ENCODE data around the gene PEAK1.
A peak's percentile ranks its signal among the peaks of the same experiment; 100 is the strongest.

Gene PEAK1

DNA sequence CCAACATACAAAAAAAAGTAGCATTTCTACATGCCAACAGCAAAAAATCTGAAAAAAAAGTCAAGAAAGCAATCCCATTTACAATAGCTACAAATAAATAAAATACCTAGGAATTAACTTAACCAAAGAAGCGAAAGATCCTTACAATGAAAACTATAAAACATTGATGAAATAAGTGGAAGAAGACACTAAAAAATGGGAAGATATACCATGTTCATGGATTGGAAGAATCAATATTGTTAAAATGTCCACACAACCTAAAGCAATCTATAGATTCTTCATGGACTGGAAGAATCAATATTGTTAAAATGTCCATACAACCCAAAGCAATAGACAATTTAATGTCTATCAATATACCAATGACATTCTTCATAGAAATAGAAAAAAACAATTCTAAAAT is 21.0 kb downstream of the PEAK1 start:
- peak; percentile 99 for TF ChIP-seq ZNF248 (tag by site-specific recombination; IDR thresholded peaks at IDR 0.05)
- TF ChIP-seq MYNN (tag by site-specific recombination; IDR thresholded peaks at IDR 0.05; ENCODE audit: borderline replicate concordance), result no peak
- TF ChIP-seq ZNF561 (tag by site-specific recombination; IDR thresholded peaks at IDR 0.05; ENCODE audit: borderline replicate concordance), result no peak
- no peak for TF ChIP-seq ZNF660 (tag by site-specific recombination; IDR thresholded peaks at IDR 0.05)
- TF ChIP-seq, protein P1, sequence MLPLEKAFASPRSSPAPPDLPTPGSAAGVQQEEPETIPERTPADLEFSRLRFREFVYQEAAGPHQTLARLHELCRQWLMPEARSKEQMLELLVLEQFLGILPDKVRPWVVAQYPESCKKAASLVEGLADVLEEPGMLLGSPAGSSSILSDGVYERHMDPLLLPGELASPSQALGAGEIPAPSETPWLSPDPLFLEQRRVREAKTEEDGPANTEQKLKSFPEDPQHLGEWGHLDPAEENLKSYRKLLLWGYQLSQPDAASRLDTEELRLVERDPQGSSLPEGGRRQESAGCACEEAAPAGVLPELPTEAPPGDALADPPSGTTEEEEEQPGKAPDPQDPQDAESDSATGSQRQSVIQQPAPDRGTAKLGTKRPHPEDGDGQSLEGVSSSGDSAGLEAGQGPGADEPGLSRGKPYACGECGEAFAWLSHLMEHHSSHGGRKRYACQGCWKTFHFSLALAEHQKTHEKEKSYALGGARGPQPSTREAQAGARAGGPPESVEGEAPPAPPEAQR (tag by site-specific recombination; IDR thresholded peaks at IDR 0.05), result no peak
- ChIA-PET POLR2A (no interaction called here), CTCF (no interaction called here)
- no peak overlapping the region for H3K27ac ChIP-seq (ENCODE audit: extremely low read depth, low read depth, low read length)
- no peaks in the 10 kb centered on the region for H3K4me1 ChIP-seq (ENCODE audit: control insufficient read depth, insufficient read depth, low read length)
- no peaks in the 10 kb centered on the region for H3K9me3 ChIP-seq (ENCODE audit: control insufficient read depth, insufficient read depth, low read depth, low read length)
- H3K4me3 ChIP-seq (ENCODE audit: low read depth, low read length), result no peak overlapping the region
- H3K36me3 ChIP-seq (ENCODE audit: control insufficient read depth in 2 of 2, insufficient read depth in 1 of 2, low read length in 2 of 2), result no peaks in the 10 kb centered on the region

DNA sequence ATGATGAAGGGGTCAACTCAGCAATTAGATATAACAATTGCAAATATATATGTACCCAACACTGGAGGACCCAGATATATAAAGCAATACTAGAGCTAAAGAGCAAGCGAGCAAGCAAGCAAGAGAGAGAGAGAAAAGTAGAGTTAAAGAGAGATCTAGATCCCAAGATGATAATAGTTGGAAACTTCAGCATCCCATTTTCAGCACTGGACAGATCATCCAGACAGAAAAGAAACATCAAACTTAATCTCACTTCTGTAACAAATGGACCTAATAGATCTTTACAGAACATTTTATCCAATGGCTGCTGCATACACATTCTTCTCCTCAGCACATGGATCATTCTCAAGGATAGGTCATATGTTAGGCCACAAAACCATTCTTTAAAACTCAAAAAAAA is 23.2 kb downstream of the PEAK1 start:
- Histone ChIP-seq H3K9me3 (ENCODE audit: control insufficient read depth, insufficient read depth, low read depth, low read length) (no peaks in the 10 kb centered on the region), H3K36me3 (ENCODE audit: control insufficient read depth in 2 of 2, insufficient read depth in 1 of 2, low read length in 2 of 2) (no peaks in the 10 kb centered on the region), H3K27ac (ENCODE audit: extremely low read depth, low read depth, low read length) (no peak overlapping the region), H3K4me3 (ENCODE audit: low read depth, low read length) (no peak overlapping the region), H3K4me1 (ENCODE audit: control insufficient read depth, insufficient read depth, low read length) (no peaks in the 10 kb centered on the region)
- POLR2A ChIA-PET, result no interaction called here
- CTCF ChIA-PET, result interaction anchor here (0.5 kb wide), 1 partner anchor 145 kb away, joined by 3 read pairs; no protein-coding TSS in a partner anchor
- no peak for TF ChIP-seq ZNF768 (tag by site-specific recombination; IDR thresholded peaks at IDR 0.05)
- TF ChIP-seq, protein P2, sequence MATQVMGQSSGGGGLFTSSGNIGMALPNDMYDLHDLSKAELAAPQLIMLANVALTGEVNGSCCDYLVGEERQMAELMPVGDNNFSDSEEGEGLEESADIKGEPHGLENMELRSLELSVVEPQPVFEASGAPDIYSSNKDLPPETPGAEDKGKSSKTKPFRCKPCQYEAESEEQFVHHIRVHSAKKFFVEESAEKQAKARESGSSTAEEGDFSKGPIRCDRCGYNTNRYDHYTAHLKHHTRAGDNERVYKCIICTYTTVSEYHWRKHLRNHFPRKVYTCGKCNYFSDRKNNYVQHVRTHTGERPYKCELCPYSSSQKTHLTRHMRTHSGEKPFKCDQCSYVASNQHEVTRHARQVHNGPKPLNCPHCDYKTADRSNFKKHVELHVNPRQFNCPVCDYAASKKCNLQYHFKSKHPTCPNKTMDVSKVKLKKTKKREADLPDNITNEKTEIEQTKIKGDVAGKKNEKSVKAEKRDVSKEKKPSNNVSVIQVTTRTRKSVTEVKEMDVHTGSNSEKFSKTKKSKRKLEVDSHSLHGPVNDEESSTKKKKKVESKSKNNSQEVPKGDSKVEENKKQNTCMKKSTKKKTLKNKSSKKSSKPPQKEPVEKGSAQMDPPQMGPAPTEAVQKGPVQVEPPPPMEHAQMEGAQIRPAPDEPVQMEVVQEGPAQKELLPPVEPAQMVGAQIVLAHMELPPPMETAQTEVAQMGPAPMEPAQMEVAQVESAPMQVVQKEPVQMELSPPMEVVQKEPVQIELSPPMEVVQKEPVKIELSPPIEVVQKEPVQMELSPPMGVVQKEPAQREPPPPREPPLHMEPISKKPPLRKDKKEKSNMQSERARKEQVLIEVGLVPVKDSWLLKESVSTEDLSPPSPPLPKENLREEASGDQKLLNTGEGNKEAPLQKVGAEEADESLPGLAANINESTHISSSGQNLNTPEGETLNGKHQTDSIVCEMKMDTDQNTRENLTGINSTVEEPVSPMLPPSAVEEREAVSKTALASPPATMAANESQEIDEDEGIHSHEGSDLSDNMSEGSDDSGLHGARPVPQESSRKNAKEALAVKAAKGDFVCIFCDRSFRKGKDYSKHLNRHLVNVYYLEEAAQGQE (tag by site-specific recombination; IDR thresholded peaks at IDR 0.05), result peak; percentile 76
- no peak for TF ChIP-seq ZNF394 (tag by site-specific recombination; IDR thresholded peaks at IDR 0.05; ENCODE audit: borderline replicate concordance)
- no peak for TF ChIP-seq ZNF221 (tag by site-specific recombination; IDR thresholded peaks at IDR 0.05; ENCODE audit: borderline replicate concordance)
- no peak for TF ChIP-seq SCRT1 (tag by site-specific recombination; IDR thresholded peaks at IDR 0.05; ENCODE audit: borderline replicate concordance)
- TF ChIP-seq ZNF707 (tag by site-specific recombination; IDR thresholded peaks at IDR 0.05), result no peak

DNA sequence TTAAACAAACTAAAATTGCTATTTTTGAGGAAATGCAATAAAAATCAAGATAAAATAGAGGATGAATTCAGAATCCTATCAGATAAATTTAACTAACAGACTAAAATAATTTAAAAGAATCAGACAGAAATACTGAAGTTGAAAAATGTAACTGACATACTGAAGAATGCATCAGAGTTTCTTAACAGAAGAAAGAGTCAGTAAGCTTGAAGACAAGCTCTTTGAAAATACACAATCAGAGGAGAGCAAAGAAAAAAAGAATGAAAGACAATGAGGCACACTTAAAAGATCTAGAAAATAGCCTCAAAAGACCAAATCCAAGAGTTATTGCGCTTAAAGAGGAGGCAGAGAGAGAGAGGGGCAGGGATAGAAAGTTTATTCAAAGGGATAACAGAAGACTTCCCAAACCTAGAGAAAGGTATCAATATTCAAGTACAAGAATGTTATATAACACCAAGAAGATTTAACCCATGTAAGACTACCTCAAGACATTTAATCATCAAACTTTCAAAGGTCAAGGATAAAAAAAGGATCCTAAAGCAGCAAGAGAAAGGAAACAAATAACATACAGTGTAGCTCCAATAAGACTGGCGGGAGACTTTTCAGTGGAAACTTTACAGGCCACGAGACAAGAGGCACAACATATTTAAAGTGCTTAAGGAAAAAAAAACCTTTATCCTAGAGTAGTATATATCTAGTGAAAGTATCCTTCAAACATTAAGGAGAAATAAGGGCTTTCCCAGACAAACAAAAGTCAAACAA is 24.7 kb downstream of the PEAK1 start:
- TF ChIP-seq ZNF791 (tag by site-specific recombination; IDR thresholded peaks at IDR 0.05) (peak; percentile 96), YY2 (tag by site-specific recombination; IDR thresholded peaks at IDR 0.05) (no peak), SETDB1 (IDR thresholded peaks at IDR 0.05; ENCODE audit: insufficient read length, low read length) (peak; percentile 76)
- ChIA-PET POLR2A (no interaction called here), CTCF (no interaction called here)

More for the DNA sequence above, 24.7 kb downstream of the PEAK1 start:
- Histone ChIP-seq H3K9me3 (ENCODE audit: control insufficient read depth, insufficient read depth, low read depth, low read length) (no peaks in the 10 kb centered on the region), H3K27ac (ENCODE audit: extremely low read depth, low read depth, low read length) (no peak overlapping the region), H3K4me3 (ENCODE audit: low read depth, low read length) (no peak overlapping the region), H3K4me1 (ENCODE audit: control insufficient read depth, insufficient read depth, low read length) (no peaks in the 10 kb centered on the region), H3K36me3 (ENCODE audit: control insufficient read depth in 2 of 2, insufficient read depth in 1 of 2, low read length in 2 of 2) (no peaks in the 10 kb centered on the region)

Data from HEK293 (cell line).